ENCODE results near the gene HNRNPC.

DNA sequence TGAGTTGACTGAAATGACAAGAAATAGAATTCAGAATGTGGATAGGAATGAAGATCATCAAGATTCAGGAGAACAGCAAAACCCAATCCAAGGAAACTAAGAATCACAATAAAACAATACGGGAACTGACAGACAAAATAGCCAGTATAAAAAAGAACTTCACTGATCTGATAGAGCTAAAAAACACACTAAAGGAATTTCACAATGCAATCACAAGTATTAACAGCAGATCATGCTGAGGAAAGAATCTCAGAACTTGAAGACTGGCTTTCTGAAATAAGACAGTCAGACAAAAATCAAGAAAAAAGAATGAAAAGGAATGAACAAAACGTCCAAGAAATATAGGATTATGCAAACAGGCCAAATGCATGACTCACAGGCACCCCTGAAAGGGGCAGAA is 98.1 kb downstream of the HNRNPC start:
- TF ChIP-seq CTCF (optimal IDR thresholded peaks at IDR 0.05 in 1 of 3, IDR thresholded peaks at IDR 0.05 in 1 of 3, conservative IDR thresholded peaks at IDR 0.05 in 1 of 3; ENCODE audit: extremely low read depth in 1 of 3, insufficient read depth in 2 of 3, low read length in 3 of 3) = no peak
- TF ChIP-seq EZH2 (IDR thresholded peaks at IDR 0.05; ENCODE audit: low read length) = no peak
